Activated CD8-positive, alpha-beta memory T cell treated with anti-CD3 and anti-CD28 coated beads, Interleukin-2, amount 10 ng/mL, durations not matched to agents 7 days and 5 days (primary cell): ENCODE results near the gene RABGAP1L. TPM values are rescaled to one million over a fixed set of nuclear protein-coding genes. Genes with fewer than 3 reads are reported as not detected.
"Not testable (repeated sequence)": the region's sequence is repeated elsewhere in the genome, so short reads cannot be mapped to it uniquely, and the experiment has no call there.

Experiments used
- ATAC-seq: fragments of 150-1000 bp; cut with Tn5 transposase; one replicate; pipeline ENCODE4 v1.10.0; 2021; ENCODE audit warnings: moderate library complexity
- CTCF ChIA-PET: fragments of 350-600 bp; sonication (Branson Sonifier 250); formaldehyde crosslinking; loops from one replicate; lab custom pipeline; 2021; ENCODE audit warnings: antibody characterized with exemption; lab: Charles Lee
- DNase-seq: peaks from one replicate; pipeline ENCODE4 v3.0.0-alpha.2; 2020
- H3K27ac Mint-ChIP-seq: one replicate; pipeline ENCODE4 v1.8.0; 2021; ENCODE audit warnings: mild to moderate bottlenecking, mixed read lengths
- H3K27me3 Mint-ChIP-seq: one replicate; pipeline ENCODE4 v1.8.0; 2021; ENCODE audit warnings: mixed read lengths
- H3K36me3 Mint-ChIP-seq: one replicate; pipeline ENCODE4 v1.8.0; 2021; ENCODE audit warnings: mild to moderate bottlenecking, mixed read lengths
- H3K4me1 Mint-ChIP-seq: one replicate; pipeline ENCODE4 v1.8.0; 2021; ENCODE audit warnings: mixed read lengths
- H3K4me3 Mint-ChIP-seq: one replicate; pipeline ENCODE4 v1.8.0; 2021; ENCODE audit warnings: mild to moderate bottlenecking, moderate library complexity, mixed read lengths
- H3K9me3 Mint-ChIP-seq: one replicate; pipeline ENCODE4 v1.8.0; 2022; ENCODE audit warnings: low read depth, mixed read lengths
- total RNA-seq, 2 experiments: library from RNA; stranded (reverse); gene quantifications; one replicate each; pipeline ENCODE4 v1.2.3, GENCODE V29; 2021

The RABGAP1L gene
- total RNA-seq, 2 experiments from 2014 or later, result 60.5 to 83.5 TPM

- H3K36me3 Mint-ChIP-seq, result peaks cover 37% of the 10 kb centered on the region
- no peak for ATAC-seq
- H3K27ac Mint-ChIP-seq, result no peak overlapping the region
- CTCF ChIA-PET, result no interaction called here
- H3K9me3 Mint-ChIP-seq, result no peaks in the 10 kb centered on the region
- DNase-seq, result no peak
- H3K4me1 Mint-ChIP-seq, result peaks cover 6% of the 10 kb centered on the region
- H3K4me3 Mint-ChIP-seq, result no peak overlapping the region
- H3K27me3 Mint-ChIP-seq, result no peaks in the 10 kb centered on the region
Observed at GRCh38 chr1:174242856-174243255, 83.5 kb downstream of the RABGAP1L start.

- CTCF ChIA-PET, result no interaction called here
- H3K4me3 Mint-ChIP-seq, result no peak overlapping the region
- no peaks in the 10 kb centered on the region for H3K27me3 Mint-ChIP-seq
- H3K36me3 Mint-ChIP-seq, result peaks cover 39% of the 10 kb centered on the region
- peaks cover 6% of the 10 kb centered on the region for H3K4me1 Mint-ChIP-seq
- no peaks in the 10 kb centered on the region for H3K9me3 Mint-ChIP-seq
- ATAC-seq, result no peak
- no peak overlapping the region for H3K27ac Mint-ChIP-seq
- no peak for DNase-seq
Observed at GRCh38 chr1:174243451-174244000, 84.2 kb downstream of the RABGAP1L start.

GRCh38 chr1:174244017-174244416 is 84.7 kb downstream of the RABGAP1L start:
- H3K27me3 Mint-ChIP-seq, result no peaks in the 10 kb centered on the region
- CTCF ChIA-PET, result no interaction called here
- no peak for DNase-seq
- peaks cover 39% of the 10 kb centered on the region for H3K36me3 Mint-ChIP-seq
- no peak for ATAC-seq
- no peak overlapping the region for H3K27ac Mint-ChIP-seq
- H3K4me3 Mint-ChIP-seq, result no peak overlapping the region
- H3K4me1 Mint-ChIP-seq, result peaks cover 6% of the 10 kb centered on the region
- H3K9me3 Mint-ChIP-seq, result no peaks in the 10 kb centered on the region

GRCh38 chr1:174247472-174247871 is 88.2 kb downstream of the RABGAP1L start:
- H3K9me3 Mint-ChIP-seq, result no peaks in the 10 kb centered on the region

GRCh38 chr1:174248041-174248440 is 88.7 kb downstream of the RABGAP1L start:
- CTCF ChIA-PET, result no interaction called here
- Mint-ChIP-seq H3K27ac (no peak overlapping the region), H3K27me3 (no peaks in the 10 kb centered on the region), H3K9me3 (no peaks in the 10 kb centered on the region), H3K36me3 (peaks cover 27% of the 10 kb centered on the region), H3K4me1 (peaks cover 6% of the 10 kb centered on the region), H3K4me3 (no peak overlapping the region)
- no peak for DNase-seq
- no peak for ATAC-seq

More at GRCh38 chr1:174247472-174247871, 88.2 kb downstream of the RABGAP1L start:
- no peaks in the 10 kb centered on the region for H3K27me3 Mint-ChIP-seq
- CTCF ChIA-PET, result interaction anchor here (0.5 kb wide), 1 partner anchor 1530 kb away, joined by 4 read pairs; no protein-coding TSS in a partner anchor
- DNase-seq (no peak), ATAC-seq (no peak)
- peaks cover 6% of the 10 kb centered on the region for H3K4me1 Mint-ChIP-seq
- peaks cover 30% of the 10 kb centered on the region for H3K36me3 Mint-ChIP-seq
- H3K4me3 Mint-ChIP-seq, result no peak overlapping the region
- no peak overlapping the region for H3K27ac Mint-ChIP-seq

- not testable (repeated sequence) for DNase-seq, H3K27ac Mint-ChIP-seq, ATAC-seq, H3K9me3 Mint-ChIP-seq, H3K4me3 Mint-ChIP-seq, H3K4me1 Mint-ChIP-seq, H3K27me3 Mint-ChIP-seq
- CTCF ChIA-PET, result interaction anchor here (1.3 kb wide), 1 partner anchor 488 kb away, joined by 4 read pairs; no protein-coding TSS in a partner anchor
- peaks cover 21% of the 10 kb centered on the region for H3K36me3 Mint-ChIP-seq
Observed at GRCh38 chr1:174256386-174256785, 97.1 kb downstream of the RABGAP1L start.

- no peaks in the 10 kb centered on the region for H3K4me1 Mint-ChIP-seq
Observed at GRCh38 chr1:174258148-174258550, 98.8 kb downstream of the RABGAP1L start.

GRCh38 chr1:174262349-174263241 is 103.3 kb downstream of the RABGAP1L start:
- Mint-ChIP-seq H3K4me3 (no peak overlapping the region), H3K4me1 (no peaks in the 10 kb centered on the region), H3K9me3 (no peaks in the 10 kb centered on the region), H3K27ac (no peak overlapping the region), H3K36me3 (no peaks in the 10 kb centered on the region), H3K27me3 (no peaks in the 10 kb centered on the region)
- CTCF ChIA-PET, result interaction anchor here (0.5 to 2.3 kb wide), 27 partner anchors 9 to 741 kb away, joined by 3 to 40 read pairs (median 4); partner anchors contain the start of genes CENPL, DARS2 and RC3H1
- ATAC-seq (peak; percentile 51), DNase-seq (no peak)

More at GRCh38 chr1:174258148-174258550, 98.8 kb downstream of the RABGAP1L start:
- Mint-ChIP-seq H3K4me3 (no peak overlapping the region), H3K36me3 (peaks cover 16% of the 10 kb centered on the region), H3K27me3 (no peaks in the 10 kb centered on the region), H3K27ac (no peak overlapping the region), H3K9me3 (no peaks in the 10 kb centered on the region)
- ATAC-seq, result peak; percentile 53
- DNase-seq, result peak; percentile 58
- CTCF ChIA-PET, result interaction anchor here (1.4 kb wide), 1 partner anchor 468 kb away, joined by 6 read pairs; no protein-coding TSS in a partner anchor

GRCh38 chr1:174265282-174265681 is 106.0 kb downstream of the RABGAP1L start:
- Mint-ChIP-seq H3K36me3 (no peaks in the 10 kb centered on the region), H3K9me3 (no peaks in the 10 kb centered on the region), H3K4me3 (no peak overlapping the region), H3K4me1 (no peaks in the 10 kb centered on the region), H3K27me3 (no peaks in the 10 kb centered on the region), H3K27ac (no peak overlapping the region)
- CTCF ChIA-PET, result interaction anchor here (0.6 kb wide), 1 partner anchor 470 kb away, joined by 3 read pairs; no protein-coding TSS in a partner anchor
- DNase-seq (no peak), ATAC-seq (no peak)

- H3K4me3 Mint-ChIP-seq, result no peak overlapping the region
- ATAC-seq, result no peak
- H3K36me3 Mint-ChIP-seq, result no peaks in the 10 kb centered on the region
- H3K4me1 Mint-ChIP-seq, result no peaks in the 10 kb centered on the region
- no peak for DNase-seq
- H3K9me3 Mint-ChIP-seq, result no peaks in the 10 kb centered on the region
- H3K27ac Mint-ChIP-seq, result no peak overlapping the region
- no peaks in the 10 kb centered on the region for H3K27me3 Mint-ChIP-seq
- CTCF ChIA-PET, result no interaction called here
Observed at GRCh38 chr1:174266476-174266875, 107.2 kb downstream of the RABGAP1L start.

- CTCF ChIA-PET, result no interaction called here
- H3K27ac Mint-ChIP-seq, result no peak overlapping the region
- ATAC-seq (no peak), DNase-seq (no peak)
- H3K27me3 Mint-ChIP-seq, result no peaks in the 10 kb centered on the region
- H3K36me3 Mint-ChIP-seq, result no peaks in the 10 kb centered on the region
- H3K4me3 Mint-ChIP-seq, result no peak overlapping the region
- H3K4me1 Mint-ChIP-seq, result no peaks in the 10 kb centered on the region
- H3K9me3 Mint-ChIP-seq, result no peaks in the 10 kb centered on the region
Observed at GRCh38 chr1:174266991-174267612, 107.8 kb downstream of the RABGAP1L start.

GRCh38 chr1:174269989-174270651 is 110.8 kb downstream of the RABGAP1L start:
- ATAC-seq (no peak), DNase-seq (no peak)
- no peak overlapping the region for H3K27ac Mint-ChIP-seq
- H3K27me3 Mint-ChIP-seq, result no peaks in the 10 kb centered on the region
- no peaks in the 10 kb centered on the region for H3K36me3 Mint-ChIP-seq
- peaks cover 3% of the 10 kb centered on the region for H3K4me1 Mint-ChIP-seq
- H3K4me3 Mint-ChIP-seq, result no peak overlapping the region
- no peaks in the 10 kb centered on the region for H3K9me3 Mint-ChIP-seq
- CTCF ChIA-PET, result interaction anchor here (1.3 kb wide), 1 partner anchor 855 kb away, joined by 3 read pairs; no protein-coding TSS in a partner anchor

GRCh38 chr1:174273190-174273589 is 113.9 kb downstream of the RABGAP1L start:
- Mint-ChIP-seq H3K4me1 (peaks cover 3% of the 10 kb centered on the region), H3K36me3 (no peaks in the 10 kb centered on the region), H3K9me3 (no peaks in the 10 kb centered on the region), H3K27ac (no peak overlapping the region), H3K4me3 (no peak overlapping the region), H3K27me3 (no peaks in the 10 kb centered on the region)
- DNase-seq (no peak), ATAC-seq (no peak)
- CTCF ChIA-PET, result interaction anchor here (1.5 kb wide), 1 partner anchor 11 kb away, joined by 4 read pairs; no protein-coding TSS in a partner anchor
